Measurements from ENCODE around the gene HECW1. TPM values are rescaled to one million over a fixed set of nuclear protein-coding genes. Genes with fewer than 3 reads are reported as not detected.

Gene HECW1
- total RNA-seq, 1 experiment from 2014 or later = 2.7 TPM

DNA sequence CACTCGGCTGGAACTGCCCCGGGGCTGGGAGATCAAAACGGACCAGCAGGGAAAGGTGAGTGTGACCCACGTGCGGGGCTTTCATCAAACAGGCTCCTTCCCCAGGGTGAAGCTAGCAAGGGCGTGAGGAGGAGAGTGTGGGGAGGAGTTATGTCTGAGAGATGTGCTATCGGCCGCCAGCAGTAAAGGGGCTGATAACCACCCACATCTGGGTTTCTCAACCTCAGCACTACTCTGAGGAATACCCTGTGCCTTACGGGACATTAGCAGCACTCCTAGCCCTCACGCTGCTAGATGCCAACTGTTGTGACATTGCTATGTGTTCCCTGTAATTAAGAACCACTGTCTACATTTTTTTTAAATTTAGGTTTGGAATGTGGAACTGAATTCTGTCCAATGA is 356.6 kb downstream of the HECW1 start:
- Histone ChIP-seq H3K27me3 (ENCODE audit: insufficient read depth, low read depth) (peaks cover 26% of the 10 kb centered on the region), H3K4me2 (no peak overlapping the region), H3K9me3 (ENCODE audit: insufficient read depth, low read depth) (no peaks in the 10 kb centered on the region), H3K9me2 (ENCODE audit: insufficient read depth) (no peaks in the 10 kb centered on the region), H3K4me3 (no peak overlapping the region), H4K20me1 (ENCODE audit: insufficient read depth) (no peaks in the 10 kb centered on the region), H3K36me3 (ENCODE audit: low read depth) (no peaks in the 10 kb centered on the region), H3K27ac (no peak overlapping the region), H3F3A (ENCODE audit: insufficient read depth, low read depth) (no peaks in the 10 kb centered on the region), H3K4me1 (replicated peaks; ENCODE audit: insufficient read depth) (no peaks in the 10 kb centered on the region), H2AFZ (no peak overlapping the region), H3K79me2 (ENCODE audit: low read depth) (no peaks in the 10 kb centered on the region)
- no TSS peak for BruUV-seq (replicated peaks)
- CTCF ChIA-PET = no interaction called here
- POLR2A ChIA-PET (ENCODE audit: unreplicated experiment) = interaction anchor here (0.8 kb wide), 1 partner anchor 39 kb away, joined by 4 read pairs; no protein-coding TSS in a partner anchor
- TF ChIP-seq, protein P1, sequence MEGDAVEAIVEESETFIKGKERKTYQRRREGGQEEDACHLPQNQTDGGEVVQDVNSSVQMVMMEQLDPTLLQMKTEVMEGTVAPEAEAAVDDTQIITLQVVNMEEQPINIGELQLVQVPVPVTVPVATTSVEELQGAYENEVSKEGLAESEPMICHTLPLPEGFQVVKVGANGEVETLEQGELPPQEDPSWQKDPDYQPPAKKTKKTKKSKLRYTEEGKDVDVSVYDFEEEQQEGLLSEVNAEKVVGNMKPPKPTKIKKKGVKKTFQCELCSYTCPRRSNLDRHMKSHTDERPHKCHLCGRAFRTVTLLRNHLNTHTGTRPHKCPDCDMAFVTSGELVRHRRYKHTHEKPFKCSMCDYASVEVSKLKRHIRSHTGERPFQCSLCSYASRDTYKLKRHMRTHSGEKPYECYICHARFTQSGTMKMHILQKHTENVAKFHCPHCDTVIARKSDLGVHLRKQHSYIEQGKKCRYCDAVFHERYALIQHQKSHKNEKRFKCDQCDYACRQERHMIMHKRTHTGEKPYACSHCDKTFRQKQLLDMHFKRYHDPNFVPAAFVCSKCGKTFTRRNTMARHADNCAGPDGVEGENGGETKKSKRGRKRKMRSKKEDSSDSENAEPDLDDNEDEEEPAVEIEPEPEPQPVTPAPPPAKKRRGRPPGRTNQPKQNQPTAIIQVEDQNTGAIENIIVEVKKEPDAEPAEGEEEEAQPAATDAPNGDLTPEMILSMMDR (conservative IDR thresholded peaks at IDR 0.05) = no peak
- TF ChIP-seq EZH2 (IDR thresholded peaks at IDR 0.05; ENCODE audit: low read depth) = no peak
- DNase-seq = no peak
- intact Hi-C loops (cut with micrococcal nuclease; ENCODE audit: unreplicated experiment) = no loop called here

DNA sequence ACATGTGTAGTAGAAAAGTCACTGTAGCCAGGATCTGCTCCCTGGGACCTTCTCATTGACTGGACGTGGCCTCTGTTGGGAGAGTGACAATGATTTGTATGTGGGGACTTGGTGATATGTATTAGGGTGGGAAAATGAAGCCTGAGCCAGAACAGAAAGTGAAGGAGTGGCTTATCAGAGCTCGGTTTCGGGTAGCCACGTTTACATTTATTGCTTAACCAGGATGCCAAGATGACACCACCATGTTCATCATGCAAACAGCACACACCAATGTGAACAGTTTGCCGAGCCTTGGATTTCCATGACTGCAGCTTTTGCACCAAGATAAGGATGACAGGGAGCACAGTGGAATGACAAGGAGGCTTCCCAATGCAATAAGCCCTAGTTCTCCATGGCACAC is 357.7 kb downstream of the HECW1 start:
- DNase-seq = no peak
- TF ChIP-seq EZH2 (IDR thresholded peaks at IDR 0.05; ENCODE audit: low read depth) = no peak
- TF ChIP-seq, protein P1 (conservative IDR thresholded peaks at IDR 0.05) = no peak
- no peaks in the 10 kb centered on the region for H4K20me1 ChIP-seq (ENCODE audit: insufficient read depth)
- intact Hi-C loops (cut with micrococcal nuclease; ENCODE audit: unreplicated experiment) = no loop called here
- H3K4me3 ChIP-seq = no peak overlapping the region
- H3K9me2 ChIP-seq (ENCODE audit: insufficient read depth) = no peaks in the 10 kb centered on the region
- no peaks in the 10 kb centered on the region for H3K36me3 ChIP-seq (ENCODE audit: low read depth)
- ChIA-PET CTCF (no interaction called here), POLR2A (ENCODE audit: unreplicated experiment) (interaction anchor here (0.8 kb wide), 1 partner anchor 40 kb away, joined by 4 read pairs; no protein-coding TSS in a partner anchor)
- peaks cover 16% of the 10 kb centered on the region; the same call in 1 of the 2 replicates for H3K27me3 ChIP-seq (ENCODE audit: insufficient read depth, low read depth)
- no peaks in the 10 kb centered on the region for H3K4me1 ChIP-seq (replicated peaks; ENCODE audit: insufficient read depth)
- no TSS peak for BruUV-seq (replicated peaks)
- H3K9me3 ChIP-seq (ENCODE audit: insufficient read depth, low read depth) = no peaks in the 10 kb centered on the region
- H3F3A ChIP-seq (ENCODE audit: insufficient read depth, low read depth) = no peaks in the 10 kb centered on the region
- no peak overlapping the region for H2AFZ ChIP-seq
- no peaks in the 10 kb centered on the region for H3K79me2 ChIP-seq (ENCODE audit: low read depth)
- no peak overlapping the region for H3K27ac ChIP-seq
- no peak overlapping the region for H3K4me2 ChIP-seq

DNA sequence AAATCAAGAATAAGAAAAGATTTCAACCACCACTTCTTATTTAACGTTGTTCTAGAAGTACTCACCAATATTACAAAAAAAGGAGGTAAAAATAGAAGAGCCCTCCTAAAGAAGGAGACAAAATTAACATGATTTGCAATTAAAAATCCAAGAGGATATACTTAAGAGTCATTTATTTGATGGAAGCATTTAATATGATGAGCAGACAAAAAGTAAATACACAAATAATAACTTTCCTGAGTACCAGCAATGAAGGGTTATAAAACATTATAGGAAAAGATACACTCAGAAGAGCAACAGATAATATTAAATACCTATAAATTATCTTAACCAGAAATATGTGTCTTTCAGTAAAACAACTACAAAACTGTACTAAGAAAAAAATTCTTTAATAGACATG is 363.5 kb downstream of the HECW1 start:
- TF ChIP-seq, protein P1 (conservative IDR thresholded peaks at IDR 0.05) = no peak
- no peak for TF ChIP-seq EZH2 (IDR thresholded peaks at IDR 0.05; ENCODE audit: low read depth)
- no peaks in the 10 kb centered on the region for H3K27me3 ChIP-seq (ENCODE audit: insufficient read depth, low read depth)

More for the DNA sequence above, 363.5 kb downstream of the HECW1 start:
- Histone ChIP-seq H3K79me2 (ENCODE audit: low read depth) (no peaks in the 10 kb centered on the region), H2AFZ (no peak overlapping the region), H3K4me2 (no peak overlapping the region), H3K27ac (no peak overlapping the region), H3K4me1 (replicated peaks; ENCODE audit: insufficient read depth) (no peaks in the 10 kb centered on the region), H3K9me2 (ENCODE audit: insufficient read depth) (no peaks in the 10 kb centered on the region), H3K4me3 (no peak overlapping the region), H3K36me3 (ENCODE audit: low read depth) (no peaks in the 10 kb centered on the region), H3K9me3 (ENCODE audit: insufficient read depth, low read depth) (no peaks in the 10 kb centered on the region), H3F3A (ENCODE audit: insufficient read depth, low read depth) (no peaks in the 10 kb centered on the region), H4K20me1 (ENCODE audit: insufficient read depth) (no peaks in the 10 kb centered on the region)
- intact Hi-C loops (cut with micrococcal nuclease; ENCODE audit: unreplicated experiment) = no loop called here
- no peak for DNase-seq
- POLR2A ChIA-PET (ENCODE audit: unreplicated experiment) = no interaction called here
- BruUV-seq (replicated peaks) = no TSS peak
- CTCF ChIA-PET = no interaction called here

Measured in PC-9 (cell line).